Right hindlimb (tissue), 1 donor: ENCODE results near the gene NRCAM.
"Not testable (repeated sequence)": the region's sequence is repeated elsewhere in the genome, so short reads cannot be mapped to it uniquely, and the experiment has no call there.

Experiments
- DNase-seq: peaks from one replicate; pipeline ENCODE4 v3.0.0-alpha.2; 2018

Gene NRCAM

DNA sequence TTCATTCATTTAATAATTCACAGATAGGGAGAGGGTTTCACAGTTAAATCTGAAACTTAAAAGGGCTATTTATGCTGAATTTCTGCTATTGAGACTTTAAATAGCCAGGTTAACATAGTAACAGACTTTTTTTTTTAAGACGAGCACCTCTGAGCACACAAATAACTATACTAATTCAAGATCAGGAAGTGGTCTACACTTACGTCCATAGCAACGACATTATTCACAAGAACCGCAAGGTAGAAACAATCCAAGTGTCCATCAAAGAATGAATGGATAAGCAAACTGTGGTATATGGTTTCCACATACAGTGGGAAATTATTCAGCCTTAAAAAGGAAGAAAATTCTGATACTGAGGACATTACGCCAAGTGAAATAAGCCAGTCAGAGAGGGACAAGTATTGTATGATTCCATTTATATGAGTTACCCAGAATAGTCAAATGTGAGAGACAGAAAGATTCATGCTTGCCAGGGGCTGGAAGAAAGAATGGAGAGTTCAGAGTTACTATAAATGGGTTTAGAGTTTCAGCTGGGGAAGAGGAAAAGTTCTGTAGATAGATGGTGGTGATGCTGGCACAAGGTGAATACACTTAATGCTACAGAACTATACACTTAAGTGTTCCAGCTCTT is 185.7 kb downstream of the NRCAM start:
- DNase-seq: no peak

GRCh38 chr7:108268200-108268820 is 187.9 kb downstream of the NRCAM start:
- DNase-seq: no peak

DNA sequence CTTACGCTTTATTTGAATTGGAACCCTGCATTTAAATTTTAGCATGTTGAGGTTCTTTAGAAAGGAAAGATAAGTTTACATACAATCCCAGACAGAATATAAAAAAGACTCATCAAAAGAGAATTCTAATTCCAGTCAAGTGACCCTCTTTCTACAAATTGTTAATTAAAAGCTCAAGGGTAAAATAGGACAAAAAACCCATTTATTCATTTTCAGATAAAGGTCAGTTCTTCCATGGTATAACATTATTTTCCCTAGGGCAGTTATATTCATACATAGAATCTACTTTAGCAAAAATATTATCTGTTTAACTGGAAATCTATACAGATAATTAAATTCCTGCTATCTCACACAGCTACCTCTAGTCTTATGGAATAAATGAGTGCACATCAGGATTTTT is 188.6 kb downstream of the NRCAM start:
- DNase-seq: no peak

DNA sequence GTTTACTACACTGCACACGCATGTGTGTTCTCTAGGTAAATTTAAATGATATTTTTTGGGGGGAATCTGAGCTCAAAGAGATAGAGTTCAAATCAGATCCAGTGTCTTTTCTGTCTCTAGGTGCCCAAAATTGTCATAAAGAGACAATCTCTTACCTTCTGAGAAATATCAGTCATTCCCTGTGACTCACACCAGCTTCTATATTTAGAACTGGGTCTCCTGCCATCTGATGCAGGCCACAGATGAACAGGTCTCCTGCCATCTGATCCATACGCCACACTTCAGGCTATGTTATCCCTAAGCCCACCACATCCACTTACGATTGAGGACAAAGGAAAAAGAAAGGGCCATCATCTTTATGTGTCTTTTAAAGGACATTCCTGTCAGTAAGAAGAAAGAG is 189.7 kb downstream of the NRCAM start:
- DNase-seq: no peak

GRCh38 chr7:108266035-108266434 is 190.2 kb downstream of the NRCAM start:
- no peak for DNase-seq

GRCh38 chr7:108265007-108265406 is 191.2 kb downstream of the NRCAM start:
- no peak for DNase-seq

DNA sequence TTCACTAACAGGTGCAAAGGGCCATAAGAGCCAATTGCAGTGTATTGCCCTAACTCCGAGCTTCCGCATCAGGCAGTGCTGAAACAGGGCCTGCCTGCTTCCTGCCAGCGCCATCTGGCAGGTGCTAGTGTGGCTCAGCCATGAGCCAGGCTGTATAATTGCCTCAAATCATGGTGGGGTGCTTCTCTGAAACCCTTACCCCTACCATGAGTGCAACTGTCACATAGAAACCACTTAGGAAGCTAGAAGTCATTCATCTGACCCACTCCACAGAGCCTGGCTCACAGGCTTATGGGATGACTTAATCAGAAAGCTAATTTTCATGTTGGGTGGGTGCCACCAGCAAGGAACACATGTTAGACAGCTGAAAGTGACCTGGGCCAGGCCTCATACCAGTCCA is 192.8 kb downstream of the NRCAM start:
- DNase-seq: peak; percentile 60

DNA sequence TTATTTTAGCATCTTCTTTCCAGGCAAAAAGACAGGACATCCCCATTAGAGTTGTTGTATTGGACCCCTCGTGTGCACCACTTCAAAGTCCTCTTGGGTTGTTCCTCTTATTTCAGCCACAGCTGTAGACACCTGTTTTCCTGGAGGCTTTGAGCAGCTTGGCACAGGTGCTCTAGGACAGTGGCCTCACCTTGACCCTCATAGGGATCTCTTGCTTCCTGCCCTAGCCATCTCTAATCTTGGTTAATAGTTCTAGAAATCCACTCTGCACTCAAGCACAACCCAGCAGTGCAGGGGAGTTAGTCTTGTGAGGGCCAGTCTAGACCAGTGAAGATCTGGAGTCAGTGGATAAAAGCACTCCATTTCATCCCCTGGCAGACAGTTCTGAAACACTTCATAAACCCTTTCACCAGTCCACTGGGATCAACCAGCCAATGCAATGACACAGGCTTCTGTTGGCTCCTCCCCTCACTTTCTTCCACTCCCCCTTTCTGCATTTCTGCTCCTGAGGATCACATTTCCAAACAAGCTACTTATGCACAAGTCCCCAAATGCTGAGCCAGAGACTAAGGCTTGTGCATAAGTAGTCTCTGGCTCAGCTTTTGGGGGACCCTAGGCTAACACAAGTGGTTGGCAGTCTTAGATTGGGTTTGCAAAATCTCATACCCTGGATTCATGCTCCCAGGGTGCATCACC is 194.5 kb downstream of the NRCAM start:
- no peak for DNase-seq

GRCh38 chr7:108259447-108259846 is 196.8 kb downstream of the NRCAM start:
- not testable (repeated sequence) for DNase-seq

GRCh38 chr7:108257954-108258353 is 198.3 kb downstream of the NRCAM start:
- no peak for DNase-seq

DNA sequence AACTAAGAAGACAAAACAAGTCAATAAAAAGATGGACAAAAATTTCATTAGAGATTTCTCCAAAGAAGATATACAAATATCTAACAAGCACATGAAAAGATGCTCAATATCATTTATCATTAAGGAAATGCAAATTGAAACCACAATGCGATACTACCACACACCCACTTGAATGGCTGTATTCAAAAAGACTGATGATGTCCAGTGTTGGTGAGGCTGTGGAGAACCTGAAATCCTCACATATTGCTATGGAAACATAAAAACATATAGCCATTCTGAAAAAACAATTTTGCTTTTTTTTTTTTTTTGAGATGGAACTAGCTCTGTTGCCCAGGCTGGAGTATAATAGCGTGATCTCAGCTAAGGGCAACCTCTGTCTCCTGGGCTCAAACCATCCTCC is 202.0 kb downstream of the NRCAM start:
- no peak for DNase-seq

DNA sequence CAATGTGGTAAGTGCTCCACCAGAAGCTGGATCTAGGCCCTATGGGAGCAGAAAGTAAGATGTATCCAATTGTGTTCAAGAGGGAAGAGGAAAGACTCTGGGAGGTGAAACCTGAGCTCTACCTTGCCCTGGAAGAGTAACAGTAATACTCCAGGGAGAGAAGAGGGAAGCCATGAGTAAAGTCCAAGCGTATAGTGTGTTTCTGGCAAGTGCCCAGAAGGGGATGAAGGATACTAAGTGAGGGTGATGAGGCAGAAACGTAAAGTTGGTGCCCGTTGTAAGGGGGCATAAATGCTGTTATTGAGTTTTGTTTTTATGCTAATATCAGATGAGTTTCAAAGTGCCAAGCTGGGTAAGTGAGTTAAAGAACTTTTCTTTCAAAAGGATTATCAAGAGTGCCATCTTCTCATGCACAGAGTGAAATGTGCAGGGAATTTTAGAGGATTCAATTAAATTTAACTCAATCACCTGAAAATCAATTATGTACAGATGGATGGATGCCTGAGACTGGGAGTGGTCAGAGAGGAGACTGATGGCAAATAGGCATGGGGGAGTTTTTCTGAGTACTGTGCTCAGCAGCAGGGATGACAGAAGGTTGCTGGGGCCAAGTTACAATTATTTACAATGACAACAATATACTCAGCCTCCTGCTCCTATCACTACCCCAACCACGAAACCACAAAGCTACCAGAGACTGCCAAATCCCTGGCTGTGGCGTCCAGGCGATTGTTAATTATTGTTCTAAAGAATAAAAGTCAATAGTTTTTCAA is 202.8 kb downstream of the NRCAM start:
- DNase-seq: no peak

DNA sequence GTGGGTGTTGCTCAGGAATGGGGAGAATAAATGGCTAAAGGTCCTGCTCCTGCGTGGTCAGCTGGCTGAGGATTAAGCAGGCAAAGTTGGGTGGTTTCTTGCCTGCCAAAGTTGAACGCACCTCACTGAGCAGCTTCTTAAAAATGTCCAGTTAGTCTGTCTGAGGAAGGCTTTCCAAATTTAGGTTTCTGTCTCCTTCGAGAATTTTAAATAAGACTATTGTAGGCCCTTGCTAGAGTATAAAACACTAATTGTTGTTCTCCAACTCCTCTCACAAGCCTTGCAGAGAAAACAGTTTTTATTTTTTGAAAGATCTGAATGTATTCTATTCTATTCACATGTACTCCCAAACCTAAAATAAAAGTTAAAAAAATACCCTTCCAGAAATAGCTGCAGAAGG is 204.1 kb downstream of the NRCAM start:
- no peak for DNase-seq

- DNase-seq: no peak
These were observed 204.5 kb downstream of the NRCAM start for GRCh38 chr7:108251700-108252099.

GRCh38 chr7:108249453-108249852 is 206.8 kb downstream of the NRCAM start:
- no peak for DNase-seq

- no peak for DNase-seq
These were observed 207.4 kb downstream of the NRCAM start for GRCh38 chr7:108248821-108249220.

GRCh38 chr7:108248418-108248817 is 207.8 kb downstream of the NRCAM start:
- no peak for DNase-seq

- no peak for DNase-seq
These were observed 208.6 kb downstream of the NRCAM start for GRCh38 chr7:108247614-108248013.

DNA sequence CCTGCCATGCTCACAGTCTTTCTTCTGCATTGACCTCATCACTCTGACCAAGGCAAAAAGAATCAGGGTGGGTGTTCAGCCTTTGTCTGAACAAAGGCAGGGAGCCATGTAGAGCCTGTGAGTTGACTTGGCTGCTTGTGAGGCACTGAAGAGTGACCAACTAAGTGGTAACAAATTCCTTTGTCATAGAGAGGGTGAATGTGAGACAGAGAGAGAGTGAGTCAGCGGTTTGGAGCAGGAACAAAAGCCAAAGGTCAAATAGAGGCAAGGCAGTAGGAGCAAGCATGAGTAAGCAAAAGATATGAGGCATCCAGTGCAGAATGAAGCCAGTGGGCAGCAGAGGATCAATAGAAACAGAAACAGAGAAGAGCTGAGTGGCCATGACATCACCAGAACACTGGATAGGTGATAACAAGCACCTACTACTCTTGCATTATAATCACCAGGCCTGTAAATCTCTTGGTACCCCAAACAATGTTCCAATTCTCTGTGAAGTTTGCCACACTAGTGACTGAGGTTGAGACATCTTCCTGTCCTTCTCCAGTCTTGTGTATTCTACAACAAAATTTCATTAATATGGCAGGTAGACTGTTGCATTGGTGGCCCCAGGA is 209.9 kb downstream of the NRCAM start:
- DNase-seq: no peak

GRCh38 chr7:108245523-108246226 is 210.6 kb downstream of the NRCAM start:
- no peak for DNase-seq

DNA sequence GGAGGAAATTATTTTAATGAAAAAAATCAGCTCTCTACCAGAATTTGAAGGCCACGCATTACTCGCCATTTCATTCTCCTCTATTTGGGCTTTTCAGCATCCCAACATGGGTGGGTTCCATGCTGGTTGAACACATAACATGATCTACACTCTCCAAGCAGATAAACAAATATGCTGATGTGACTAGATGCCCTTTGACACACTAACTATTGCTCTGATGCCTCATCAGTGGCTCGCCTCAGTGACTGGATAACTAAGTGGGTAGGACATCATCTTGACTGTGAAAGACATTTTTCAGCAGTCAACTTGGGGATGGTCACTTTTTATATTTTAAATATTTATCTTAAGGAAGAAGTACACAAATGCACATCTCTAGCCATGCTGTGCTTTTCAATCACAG is 212.1 kb downstream of the NRCAM start:
- DNase-seq: no peak

- no peak for DNase-seq
These were observed 216.6 kb downstream of the NRCAM start for GRCh38 chr7:108239501-108240225.
